Activated CD4-positive, alpha-beta T cell treated with anti-CD3 and anti-CD28 coated beads, Interleukin-2, amount 10 ng/mL, durations not matched to agents 24 days and 14 days (primary cell): ENCODE results near the gene UTF1. TPM values are rescaled to one million over a fixed set of nuclear protein-coding genes. Genes with fewer than 3 reads are reported as not detected.
A peak's percentile ranks its signal among the peaks of the same experiment; 100 is the strongest.

Experiments used
- DNase-seq: peaks from one replicate; pipeline ENCODE4 v3.0.0; 2022
- H3K27ac Mint-ChIP-seq: one replicate; pipeline ENCODE4 v1.8.0; 2022; ENCODE audit warnings: mild to moderate bottlenecking, mixed read lengths
- H3K27me3 Mint-ChIP-seq: one replicate; pipeline ENCODE4 v1.8.0; 2022; ENCODE audit warnings: mixed read lengths
- H3K36me3 Mint-ChIP-seq: one replicate; pipeline ENCODE4 v1.8.0; 2022; ENCODE audit warnings: low read depth, mild to moderate bottlenecking, mixed read lengths
- H3K4me1 Mint-ChIP-seq: one replicate; pipeline ENCODE4 v1.8.0; 2021; ENCODE audit warnings: mixed read lengths
- H3K4me3 Mint-ChIP-seq: one replicate; pipeline ENCODE4 v1.8.0; 2022; ENCODE audit warnings: mild to moderate bottlenecking, moderate library complexity, mixed read lengths
- H3K9me3 Mint-ChIP-seq: one replicate; pipeline ENCODE4 v1.8.0; 2021; ENCODE audit warnings: mixed read lengths
- intact Hi-C: fragments of 100-400 bp; cut with micrococcal nuclease; formaldehyde crosslinking; loops from one replicate; pipeline ENCODE4 v1.15.1; 2023
- total RNA-seq: library from RNA; stranded (reverse); gene quantifications from 2 replicates; pipeline ENCODE4 v1.2.3, GENCODE V29; 2022

The UTF1 gene
- total RNA-seq, 1 donor from 2014 or later: 0.19 TPM

GRCh38 chr10:133270204-133270603, 40.2 kb downstream of the UTF1 start:
- Mint-ChIP-seq H3K27me3 (no peaks in the 10 kb centered on the region), H3K4me1 (peaks cover 17% of the 10 kb centered on the region), H3K27ac (no peak overlapping the region), H3K36me3 (peaks cover 30% of the 10 kb centered on the region), H3K9me3 (no peaks in the 10 kb centered on the region), H3K4me3 (no peak overlapping the region)
- DNase-seq: no peak
- intact Hi-C loops: no loop called here

GRCh38 chr10:133270773-133271297, 40.8 kb downstream of the UTF1 start:
- no peaks in the 10 kb centered on the region for H3K27me3 Mint-ChIP-seq
- no peak for DNase-seq
- H3K9me3 Mint-ChIP-seq: no peaks in the 10 kb centered on the region
- no peak overlapping the region for H3K27ac Mint-ChIP-seq
- intact Hi-C loops: no loop called here
- H3K4me3 Mint-ChIP-seq: no peak overlapping the region
- peaks cover 24% of the 10 kb centered on the region for H3K36me3 Mint-ChIP-seq
- peaks cover 11% of the 10 kb centered on the region for H3K4me1 Mint-ChIP-seq

GRCh38 chr10:133271521-133272300, 41.7 kb downstream of the UTF1 start:
- peaks cover 11% of the 10 kb centered on the region for H3K4me1 Mint-ChIP-seq
- no peak for DNase-seq
- H3K9me3 Mint-ChIP-seq: no peaks in the 10 kb centered on the region
- no peak overlapping the region for H3K27ac Mint-ChIP-seq
- H3K4me3 Mint-ChIP-seq: no peak overlapping the region
- H3K27me3 Mint-ChIP-seq: no peaks in the 10 kb centered on the region
- peaks cover 20% of the 10 kb centered on the region for H3K36me3 Mint-ChIP-seq
- intact Hi-C loops: no loop called here

GRCh38 chr10:133272301-133272963, 42.4 kb downstream of the UTF1 start:
- Mint-ChIP-seq H3K36me3 (peaks cover 20% of the 10 kb centered on the region), H3K27me3 (no peaks in the 10 kb centered on the region), H3K27ac (no peak overlapping the region), H3K9me3 (no peaks in the 10 kb centered on the region), H3K4me3 (no peak overlapping the region), H3K4me1 (peaks cover 11% of the 10 kb centered on the region)
- intact Hi-C loops: no loop called here
- no peak for DNase-seq

GRCh38 chr10:133272964-133273420, 43.0 kb downstream of the UTF1 start:
- H3K27ac Mint-ChIP-seq: no peak overlapping the region
- H3K9me3 Mint-ChIP-seq: no peaks in the 10 kb centered on the region
- H3K4me3 Mint-ChIP-seq: no peak overlapping the region
- no peaks in the 10 kb centered on the region for H3K27me3 Mint-ChIP-seq
- peaks cover 20% of the 10 kb centered on the region for H3K36me3 Mint-ChIP-seq
- DNase-seq: no peak
- intact Hi-C loops: no loop called here
- peaks cover 16% of the 10 kb centered on the region for H3K4me1 Mint-ChIP-seq

- no peak for DNase-seq
- intact Hi-C loops: no loop called here
- Mint-ChIP-seq H3K9me3 (no peaks in the 10 kb centered on the region), H3K27ac (no peak overlapping the region), H3K4me3 (no peak overlapping the region), H3K27me3 (no peaks in the 10 kb centered on the region), H3K36me3 (peaks cover 22% of the 10 kb centered on the region), H3K4me1 (peaks cover 22% of the 10 kb centered on the region)
These were observed 43.6 kb downstream of the UTF1 start for GRCh38 chr10:133273534-133274143.

GRCh38 chr10:133274751-133275683, 45.0 kb downstream of the UTF1 start:
- no peaks in the 10 kb centered on the region for H3K9me3 Mint-ChIP-seq
- intact Hi-C loops: loop anchor here (1.0 to 5.0 kb wide), 3 partner anchors 16 to 82 kb away; partner anchors contain the start of gene FUOM
- H3K36me3 Mint-ChIP-seq: peaks cover 23% of the 10 kb centered on the region
- DNase-seq: peak; percentile 92
- H3K4me3 Mint-ChIP-seq: peak overlapping the region; percentile 96
- no peaks in the 10 kb centered on the region for H3K27me3 Mint-ChIP-seq
- H3K4me1 Mint-ChIP-seq: peaks cover 29% of the 10 kb centered on the region
- peak overlapping the region; percentile 93 for H3K27ac Mint-ChIP-seq

- Mint-ChIP-seq H3K36me3 (peaks cover 25% of the 10 kb centered on the region), H3K4me1 (peaks cover 29% of the 10 kb centered on the region), H3K9me3 (no peaks in the 10 kb centered on the region), H3K27ac (peak overlapping the region; percentile 93), H3K4me3 (peak overlapping the region; percentile 96), H3K27me3 (no peaks in the 10 kb centered on the region)
- peak; percentile 83 for DNase-seq
- intact Hi-C loops: loop anchor here (1.0 to 5.0 kb wide), 4 partner anchors 16 to 131 kb away; partner anchors contain the start of gene FUOM
These were observed 45.7 kb downstream of the UTF1 start for GRCh38 chr10:133275684-133276092.

GRCh38 chr10:133276100-133276434, 46.0 kb downstream of the UTF1 start:
- Mint-ChIP-seq H3K9me3 (no peaks in the 10 kb centered on the region), H3K27ac (peak overlapping the region; percentile 93), H3K4me3 (peak overlapping the region; percentile 96), H3K27me3 (no peaks in the 10 kb centered on the region), H3K4me1 (peaks cover 29% of the 10 kb centered on the region), H3K36me3 (peaks cover 25% of the 10 kb centered on the region)
- intact Hi-C loops: loop anchor here (1.0 to 5.0 kb wide), 2 partner anchors 81 to 132 kb away; partner anchors contain the start of gene FUOM
- DNase-seq: no peak

- intact Hi-C loops: loop anchor here (1.0 to 5.0 kb wide), 2 partner anchors 81 to 132 kb away; partner anchors contain the start of gene FUOM
- peak; percentile 93 for DNase-seq
- Mint-ChIP-seq H3K4me3 (peak within 1 kb of the TSS; percentile 96), H3K9me3 (no peaks in the 10 kb centered on the region), H3K36me3 (peaks cover 26% of the 10 kb centered on the region), H3K4me1 (peaks cover 29% of the 10 kb centered on the region), H3K27me3 (no peaks in the 10 kb centered on the region), H3K27ac (peak within 1 kb of the TSS; percentile 93)
These were observed 46.6 kb downstream of the UTF1 start, which contains the start of gene ADAM8 for GRCh38 chr10:133276435-133277201. TSS of gene ADAM8 (minus strand) at chr10:133276868. CDS start at chr10:133276817, 51 bp downstream.

GRCh38 chr10:133277277-133277992, 47.4 kb downstream of the UTF1 start:
- intact Hi-C loops: loop anchor here (5.0 kb wide), 1 partner anchor 80 kb away; the partner anchor contains the start of gene FUOM
- no peaks in the 10 kb centered on the region for H3K9me3 Mint-ChIP-seq
- no peaks in the 10 kb centered on the region for H3K27me3 Mint-ChIP-seq
- DNase-seq: no peak
- H3K27ac Mint-ChIP-seq: no peak overlapping the region
- H3K4me3 Mint-ChIP-seq: peak overlapping the region; percentile 79
- peaks cover 26% of the 10 kb centered on the region for H3K36me3 Mint-ChIP-seq
- peaks cover 28% of the 10 kb centered on the region for H3K4me1 Mint-ChIP-seq
